ENCODE measurements around the gene FAU. TPM values are rescaled to one million over a fixed set of nuclear protein-coding genes. Genes with fewer than 3 reads are reported as not detected.

The FAU gene
- total RNA-seq, result 104 and 213 TPM in 2 replicates

GRCh38 chr11:65121865-65122696 is at the start of gene FAU, which contains the start of gene MRPL49:
FAU (minus strand) TSS chr11:65122134; CDS start chr11:65121813, 321 bp downstream.
MRPL49 (plus strand) TSS chr11:65122321; CDS start chr11:65122347, 26 bp downstream.

GRCh38 chr11:65170058-65170534 is 48.2 kb upstream of the FAU start, which contains the start of gene SPDYC:
SPDYC (plus strand) TSS chr11:65170233; CDS start chr11:65171358, 1,125 bp downstream.

DNA sequence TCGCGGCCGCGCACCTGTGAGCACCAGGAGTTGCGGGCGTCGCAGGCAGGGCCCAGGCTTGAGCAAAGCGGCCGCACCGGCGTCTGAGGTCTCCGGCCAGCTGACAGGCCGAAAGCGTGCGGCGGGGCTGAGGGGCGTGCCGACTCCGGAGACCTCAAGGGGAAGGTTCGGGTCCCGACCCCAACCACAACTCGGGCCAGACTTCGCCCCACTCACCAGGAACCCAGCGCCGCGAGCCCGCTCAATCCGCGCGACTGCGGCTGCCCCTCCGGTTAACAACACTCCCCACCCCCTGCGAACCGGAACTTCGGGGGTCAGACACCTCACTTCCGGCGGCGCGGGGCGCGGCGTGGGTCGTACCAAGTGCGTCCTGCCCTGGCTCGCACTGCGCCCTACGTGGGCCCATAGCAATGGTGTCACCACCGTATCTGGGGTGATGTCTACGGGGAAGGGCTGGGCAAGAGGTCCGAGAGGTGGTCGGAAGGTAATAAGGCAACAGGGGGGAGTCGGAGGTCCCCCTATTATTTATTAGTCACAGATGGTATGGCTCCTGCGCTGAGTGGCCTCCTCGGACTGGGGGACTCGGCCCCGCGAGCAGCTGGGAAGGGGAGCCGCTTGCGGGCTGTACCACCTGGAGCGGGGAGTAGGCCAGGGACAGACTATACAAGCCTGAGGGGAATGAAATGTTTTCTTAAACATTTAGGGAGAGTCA is 12.5 kb upstream of the FAU start, which contains the start of gene SYVN1:
TSS of gene SYVN1 (minus strand) at position 280 of the 712 bp plus-strand sequence. CDS start 918 bp downstream, outside the sequence.

DNA sequence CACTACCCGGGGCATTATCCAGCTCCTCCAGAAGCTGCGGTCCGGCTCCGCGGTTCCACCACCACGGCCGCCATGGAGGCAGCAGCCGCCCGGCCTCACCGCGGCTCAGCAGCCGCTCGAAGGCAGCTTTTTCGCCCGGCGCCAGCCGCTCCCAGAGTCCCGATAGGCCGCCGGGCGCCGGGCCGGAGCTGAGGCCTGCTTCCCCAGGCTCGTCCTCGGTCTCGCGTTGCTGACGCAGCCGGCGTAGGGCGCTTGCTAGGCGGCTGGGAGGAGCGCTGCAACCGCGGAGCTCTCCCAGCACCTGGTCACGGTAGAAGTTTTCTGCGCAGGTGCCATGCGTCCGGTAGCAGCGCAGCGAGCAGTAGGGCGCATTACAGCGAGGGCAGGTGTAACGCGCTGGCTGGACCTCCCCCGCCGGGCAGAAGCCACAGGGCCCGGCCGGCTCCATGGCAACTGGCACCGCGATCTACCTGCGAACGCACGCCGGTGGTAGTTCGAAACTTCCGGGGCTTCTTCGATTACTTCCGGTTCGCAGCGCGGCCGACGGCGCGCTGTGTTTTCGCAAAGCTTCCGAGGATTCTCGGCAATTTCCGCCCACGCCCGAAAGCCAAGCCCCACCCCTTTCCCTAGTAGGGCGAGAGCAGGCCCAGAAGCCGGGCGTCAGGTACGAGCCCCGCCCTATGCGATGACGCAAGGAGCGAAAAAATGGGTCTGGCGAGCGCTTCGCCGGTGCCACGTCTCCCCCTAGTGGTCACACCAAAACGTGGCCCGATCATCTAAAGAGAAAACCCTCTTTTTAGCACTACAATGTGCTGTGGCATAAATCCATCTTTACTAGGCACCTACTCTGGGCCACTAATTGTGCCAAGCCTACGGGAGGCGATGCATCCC is 4.5 kb downstream of the FAU start, which contains the start of gene ZNHIT2:
TSS of gene ZNHIT2 (minus strand) at position 496 of the 891 bp plus-strand sequence. CDS start at position 448, 48 bp downstream.

DNA sequence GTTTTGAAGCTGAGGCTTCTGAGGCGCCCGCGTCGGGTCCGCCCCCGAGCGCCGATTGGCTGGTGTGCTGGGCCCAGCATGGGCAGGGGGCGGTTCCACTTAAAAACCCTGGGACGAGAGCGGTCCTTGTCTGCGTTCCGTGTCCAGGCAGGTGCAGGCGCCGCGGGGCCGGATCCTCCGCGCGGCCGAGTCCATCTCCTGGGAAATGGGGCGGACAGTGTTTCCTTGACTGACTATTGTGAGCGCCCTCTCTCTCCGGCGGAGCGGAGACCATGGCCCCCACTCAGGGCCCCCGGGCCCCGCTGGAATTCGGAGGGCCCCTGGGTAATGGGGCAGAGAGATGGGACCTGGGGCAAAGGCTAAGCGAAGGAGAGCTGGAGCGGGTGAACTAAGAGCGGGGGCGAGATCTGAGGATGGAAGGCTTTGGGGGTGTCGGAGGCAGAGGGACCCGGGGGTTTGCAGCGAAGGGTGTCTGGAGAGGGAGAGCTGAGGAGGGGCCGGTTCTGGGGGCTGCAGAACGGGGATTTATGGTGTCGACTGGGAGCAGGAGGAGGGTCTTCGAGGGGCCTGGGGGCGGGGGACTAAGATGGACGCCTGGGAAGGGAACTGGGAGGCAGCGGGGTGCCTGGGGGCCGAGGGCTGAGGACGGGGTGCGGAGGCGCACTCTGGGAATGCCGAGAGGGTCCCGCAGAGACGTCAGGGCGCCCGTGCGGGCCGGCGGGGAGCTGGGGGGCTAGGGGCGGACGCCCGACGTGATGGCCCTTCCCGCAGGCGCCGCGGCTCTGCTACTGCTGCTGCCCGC is 10.0 kb downstream of the FAU start, which contains the start of gene TM7SF2:
TSS of gene TM7SF2 (plus strand) at position 129 of the 802 bp plus-strand sequence. CDS start at position 273, 144 bp downstream.

GRCh38 chr11:65095974-65096806 is 25.7 kb downstream of the FAU start, which contains the start of gene VPS51:
VPS51 (plus strand) TSS chr11:65096214; CDS start chr11:65096251, 37 bp downstream.

DNA sequence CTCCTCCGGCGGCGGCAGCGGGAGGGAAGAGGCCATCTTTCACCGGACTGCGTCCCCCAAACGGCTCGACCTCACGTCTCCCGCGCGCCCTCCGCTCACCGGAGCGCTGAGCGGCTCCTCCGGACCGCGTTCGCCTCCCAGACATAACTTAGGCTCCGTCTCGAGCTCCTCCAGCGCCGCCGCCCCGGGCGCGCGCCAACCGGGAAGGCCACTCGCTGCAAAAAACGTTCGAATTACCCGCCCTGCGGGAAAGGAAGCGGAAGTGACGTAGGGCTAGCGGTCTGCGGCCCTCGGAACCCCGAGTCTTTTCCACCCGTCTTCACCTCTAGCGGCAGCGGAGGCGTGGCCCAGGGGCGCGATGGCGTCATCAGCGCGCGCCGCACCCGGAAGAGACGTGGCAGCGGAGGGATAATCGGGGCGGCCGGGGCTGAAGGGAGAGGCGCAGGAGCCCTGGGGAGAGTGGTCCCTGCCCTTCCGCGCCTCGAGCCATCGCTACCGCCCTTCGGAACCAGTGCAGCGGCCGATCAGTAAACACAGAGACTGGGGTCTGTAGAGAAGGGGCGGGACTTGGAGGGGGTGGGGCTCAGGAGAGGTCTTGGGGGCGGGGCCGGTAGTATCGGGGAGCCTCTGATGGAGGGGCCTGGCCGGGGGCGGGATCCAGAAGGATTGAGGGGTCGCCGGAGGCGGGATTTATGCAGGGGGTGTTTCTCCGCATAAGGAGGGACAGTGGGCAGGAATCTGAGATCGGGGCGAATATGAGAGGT is 37.9 kb downstream of the FAU start, which contains the start of the genes CDCA5 and ZFPL1:
TSS of gene CDCA5 (minus strand) at position 207 of the 764 bp plus-strand sequence. CDS start at position 145, 62 bp downstream.
TSS of gene ZFPL1 (plus strand) at position 389 of the 764 bp plus-strand sequence. CDS start 477 bp downstream, outside the sequence.

Other genes starting within 250 kb of the FAU start
- 40.4 and 211 TPM in 2 replicates for gene EHD1, start 243.5 kb downstream of the FAU start, total RNA-seq
- 12.5 and 14.9 TPM in 2 replicates for gene ATG2A, start 204.9 kb downstream of the FAU start, total RNA-seq
- gene PPP2R5B, start 197.4 kb downstream of the FAU start, total RNA-seq, result 16.0 and 21.0 TPM in 2 replicates
- not detected in 2 replicates for gene GPHA2, start 186.2 kb downstream of the FAU start, total RNA-seq
- under 0.01 TPM in 1 of 2 replicates, not detected in the other for gene MAJIN, start 150.0 kb downstream of the FAU start, total RNA-seq
- gene BATF2, start 125.2 kb downstream of the FAU start, total RNA-seq, result under 0.01 and 0.51 TPM in 2 replicates
- 73.7 and 76.6 TPM in 2 replicates for gene ARL2, start 108.0 kb downstream of the FAU start, total RNA-seq
- gene SNX15, start 94.7 kb downstream of the FAU start, total RNA-seq, result 3.0 and 10.7 TPM in 2 replicates
- 6.9 and 7.1 TPM in 2 replicates for gene SAC3D1, start 80.9 kb downstream of the FAU start, total RNA-seq
- 17.3 and 19.9 TPM in 2 replicates for gene NAALADL1, start 63.6 kb downstream of the FAU start, total RNA-seq
- gene CDCA5, start 38.1 kb downstream of the FAU start, total RNA-seq, result 1.8 and 6.0 TPM in 2 replicates
- 23.5 and 33.7 TPM in 2 replicates for gene ZFPL1, start 37.9 kb downstream of the FAU start, total RNA-seq
- gene VPS51, start 25.9 kb downstream of the FAU start, total RNA-seq, result 108 and 163 TPM in 2 replicates
- gene TM7SF2, start 10.3 kb downstream of the FAU start, total RNA-seq, result 12.2 and 17.0 TPM in 2 replicates
- gene ZNHIT2, start 4.4 kb downstream of the FAU start, total RNA-seq, result 6.5 and 7.3 TPM in 2 replicates
- gene MRPL49, start 187 bp upstream of the FAU start, total RNA-seq, result 44.0 and 47.2 TPM in 2 replicates
- gene SYVN1, start 12.4 kb upstream of the FAU start, total RNA-seq, result 25.2 and 38.0 TPM in 2 replicates
- not detected in 2 replicates for gene SPDYC, start 48.1 kb upstream of the FAU start, total RNA-seq
- gene CAPN1, start 59.8 kb upstream of the FAU start, total RNA-seq, result 52.6 and 180 TPM in 2 replicates
- 1.5 and 7.9 TPM in 2 replicates for gene POLA2, start 139.8 kb upstream of the FAU start, total RNA-seq
- gene CDC42EP2, start 192.7 kb upstream of the FAU start, total RNA-seq, result 20.8 and 23.7 TPM in 2 replicates
- gene DPF2, start 211.7 kb upstream of the FAU start, total RNA-seq, result 38.3 and 53.9 TPM in 2 replicates
- gene TIGD3, start 232.6 kb upstream of the FAU start, total RNA-seq, result 0.05 and 0.30 TPM in 2 replicates